Esophagus squamous epithelium (tissue), 4 donors: ENCODE measurements around the gene LEFTY2.

Experiments
- CTCF ChIP-seq, 6 experiments: fragments of 450-650 bp in 4 of 6; fragments of 200-600 bp in 2 of 6; sonication (generic) in 2 of 6; IDR thresholded peaks; one replicate each; pipeline ENCODE4 v1.5.1; 2016 to 2019; ENCODE audit warnings: antibody characterized with exemption in 6 of 6, mild to moderate bottlenecking in 4 of 6, moderate library complexity in 4 of 6
- POLR2A ChIP-seq, 4 donors: fragments of 450-650 bp; IDR thresholded peaks; one replicate each; pipeline ENCODE4 v1.6.1; 2017; ENCODE audit warnings: antibody characterized with exemption in 4 of 4, mild to moderate bottlenecking in 4 of 4, moderate library complexity in 3 of 4

DNA sequence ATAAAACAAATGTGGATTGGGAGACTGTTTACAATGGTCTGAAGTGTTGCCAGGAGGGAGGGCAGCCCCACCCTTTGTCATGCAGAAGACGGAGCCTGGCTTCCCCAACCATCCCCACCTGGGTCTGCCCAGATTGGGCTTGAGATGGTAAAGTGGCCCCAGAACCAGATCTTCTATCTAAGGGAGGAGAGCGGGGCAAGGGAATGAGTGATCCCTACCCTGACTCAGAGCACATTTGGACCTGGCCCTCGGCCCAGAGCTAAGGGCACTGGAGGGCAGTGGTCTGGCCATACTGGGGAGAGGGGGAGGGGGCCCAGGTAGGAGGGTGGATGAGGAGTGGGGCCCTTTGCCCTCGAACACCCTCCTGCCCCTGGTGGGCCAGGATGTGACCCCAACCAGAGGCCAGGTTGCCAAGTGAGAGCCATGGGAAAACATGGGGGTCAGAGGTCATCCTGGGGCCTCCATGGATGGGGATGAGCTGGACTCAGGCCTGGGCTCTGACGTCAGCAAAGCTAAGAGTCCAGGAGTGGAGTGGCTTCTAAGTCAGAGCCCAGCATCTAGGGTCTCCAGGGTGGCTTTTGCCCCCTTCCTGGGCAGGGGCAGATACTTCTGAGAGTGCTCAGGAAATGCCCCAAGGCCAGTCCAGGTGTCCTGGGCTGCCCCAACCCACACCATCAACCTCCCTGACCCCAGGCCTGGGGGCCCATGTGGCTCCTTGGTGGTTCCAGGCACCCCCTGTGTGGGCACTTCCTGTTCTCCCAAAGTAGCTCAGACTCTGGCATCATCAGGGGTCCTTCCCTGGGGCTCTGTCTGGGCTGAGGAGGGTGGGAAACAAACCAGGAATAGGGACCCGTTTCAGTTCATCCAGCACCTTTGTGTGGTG lies 50.4 kb downstream of the LEFTY2 start:
- TF ChIP-seq POLR2A (IDR thresholded peaks at IDR 0.05) (no peak), CTCF (IDR thresholded peaks at IDR 0.05) (no peak)
